MCF 10A (cell line): ENCODE results near the gene SEPTIN8. TPM values are rescaled to one million over a fixed set of nuclear protein-coding genes. Genes with fewer than 3 reads are reported as not detected.

ENCODE experiments used
- BruUV-seq: library from RNA; stranded (reverse); fragments of 400-500 nt; replicated peaks from 2 replicates; lab custom pipeline; 2021; lab: Mats Ljungman, UMichigan
- CTCF ChIA-PET: fragments of 300-600 bp; sonication (Branson Sonifier 250); formaldehyde crosslinking; extraction: SDS; loops from one replicate; lab custom pipeline; 2021; ENCODE audit warnings: antibody characterized with exemption, inconsistent platforms; lab: Yijun Ruan, JAX
- POLR2A ChIA-PET: fragments of 300-600, 350-650 bp; sonication (Branson Sonifier 250); formaldehyde crosslinking; extraction: SDS; loops from one replicate; lab custom pipeline; 2020; ENCODE audit warnings: antibody characterized with exemption, inconsistent platforms; lab: Yijun Ruan, JAX
- DNase-seq: peaks from one replicate; pipeline ENCODE4 v3.0.0-alpha.2; 2018; ENCODE audit not compliant: unreplicated experiment
- H3K27ac Mint-ChIP-seq: one replicate; pipeline ENCODE4 v1.8.0; 2022; ENCODE audit warnings: mild to moderate bottlenecking, low read depth, mixed read lengths; ENCODE audit not compliant: unreplicated experiment
- H3K27me3 Mint-ChIP-seq: one replicate; pipeline ENCODE4 v1.8.0; 2022; ENCODE audit warnings: mixed read lengths; ENCODE audit not compliant: insufficient read depth, unreplicated experiment
- H3K36me3 Mint-ChIP-seq: one replicate; pipeline ENCODE4 v1.8.0; 2022; ENCODE audit warnings: mild to moderate bottlenecking, moderate library complexity, mixed read lengths; ENCODE audit not compliant: insufficient read depth, unreplicated experiment
- H3K4me1 Mint-ChIP-seq: one replicate; pipeline ENCODE4 v1.8.0; 2022; ENCODE audit warnings: mixed read lengths; ENCODE audit not compliant: insufficient read depth, unreplicated experiment
- H3K4me3 Mint-ChIP-seq: one replicate; pipeline ENCODE4 v1.8.0; 2022; ENCODE audit warnings: mild to moderate bottlenecking, moderate library complexity, mixed read lengths; ENCODE audit not compliant: unreplicated experiment
- H3K9me3 Mint-ChIP-seq: one replicate; pipeline ENCODE4 v1.8.0; 2022; ENCODE audit warnings: mixed read lengths; ENCODE audit not compliant: unreplicated experiment
- CTCF ChIP-seq: fragments of 200-600 bp; IDR thresholded peaks from one replicate; pipeline ENCODE4 v1.8.0; 2022; ENCODE audit warnings: antibody characterized with exemption, mild to moderate bottlenecking; ENCODE audit not compliant: unreplicated experiment
- intact Hi-C: fragments of 100-400 bp; cut with micrococcal nuclease; formaldehyde crosslinking; loops from 2 replicates; pipeline ENCODE4 v1.14.1; 2022
- total RNA-seq: library from RNA; stranded (reverse); gene quantifications from 2 replicates; pipeline ENCODE4 v1.2.3, GENCODE V29; 2022

SEPTIN8 gene
- total RNA-seq, 1 experiment from 2014 or later, result 34.8 TPM

GRCh38 chr5:132775476-132775961 is 1.5 kb downstream of the SEPTIN8 start:
- TSS peak; percentile 54 for BruUV-seq
- intact Hi-C loops, result no loop called here
- peak overlapping the region; percentile 73 for H3K4me3 Mint-ChIP-seq
- ChIA-PET CTCF (interaction anchor here (1.2 to 3.9 kb wide), 3 partner anchors 22 to 54 kb away, joined by 3 to 26 read pairs (median 6); no protein-coding TSS in a partner anchor), POLR2A (interaction anchor here (0.6 to 2.4 kb wide), 13 partner anchors 8 to 218 kb away, joined by 3 to 15 read pairs (median 5); partner anchors contain the start of genes GDF9, KIF3A, RAD50 and UQCRQ)
- H3K9me3 Mint-ChIP-seq, result no peaks in the 10 kb centered on the region
- H3K4me1 Mint-ChIP-seq, result peaks cover 25% of the 10 kb centered on the region
- no peaks in the 10 kb centered on the region for H3K36me3 Mint-ChIP-seq
- no peak for TF ChIP-seq CTCF
- H3K27me3 Mint-ChIP-seq, result no peaks in the 10 kb centered on the region
- peak; percentile 16 for DNase-seq
- H3K27ac Mint-ChIP-seq, result peak overlapping the region; percentile 28

DNA sequence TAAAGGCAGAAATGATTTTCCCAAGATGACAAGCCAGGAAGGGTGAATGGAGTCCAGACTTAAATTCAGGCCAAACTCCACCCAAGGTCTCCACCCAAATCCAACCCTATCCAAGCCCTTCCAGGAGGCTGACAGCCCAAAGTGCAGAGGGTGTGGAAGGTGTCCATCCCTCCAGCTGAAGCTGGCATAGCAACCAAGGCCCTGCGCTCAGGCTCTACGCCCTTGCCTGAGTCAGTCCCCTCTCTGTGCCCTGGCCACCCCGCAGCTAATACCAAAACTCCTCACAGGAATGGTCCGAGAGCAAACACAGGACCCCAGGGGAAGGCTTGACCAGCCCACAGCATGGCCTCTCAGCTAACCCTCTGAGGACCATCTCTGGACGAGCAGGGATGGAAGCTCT is 2.1 kb downstream of the SEPTIN8 start:
- Mint-ChIP-seq H3K36me3 (no peaks in the 10 kb centered on the region), H3K4me1 (peaks cover 25% of the 10 kb centered on the region), H3K27ac (peak overlapping the region; percentile 21), H3K9me3 (no peaks in the 10 kb centered on the region), H3K4me3 (no peak overlapping the region), H3K27me3 (no peaks in the 10 kb centered on the region)
- ChIA-PET POLR2A (interaction anchor here (0.6 to 2.4 kb wide), 6 partner anchors 13 to 218 kb away, joined by 3 to 15 read pairs (median 8); partner anchors contain the start of genes GDF9, KIF3A, RAD50 and UQCRQ), CTCF (interaction anchor here (1.2 to 3.9 kb wide), 3 partner anchors 23 to 55 kb away, joined by 3 to 26 read pairs (median 6); no protein-coding TSS in a partner anchor)
- no TSS peak for BruUV-seq
- TF ChIP-seq CTCF, result no peak
- DNase-seq, result no peak
- intact Hi-C loops, result no loop called here

DNA sequence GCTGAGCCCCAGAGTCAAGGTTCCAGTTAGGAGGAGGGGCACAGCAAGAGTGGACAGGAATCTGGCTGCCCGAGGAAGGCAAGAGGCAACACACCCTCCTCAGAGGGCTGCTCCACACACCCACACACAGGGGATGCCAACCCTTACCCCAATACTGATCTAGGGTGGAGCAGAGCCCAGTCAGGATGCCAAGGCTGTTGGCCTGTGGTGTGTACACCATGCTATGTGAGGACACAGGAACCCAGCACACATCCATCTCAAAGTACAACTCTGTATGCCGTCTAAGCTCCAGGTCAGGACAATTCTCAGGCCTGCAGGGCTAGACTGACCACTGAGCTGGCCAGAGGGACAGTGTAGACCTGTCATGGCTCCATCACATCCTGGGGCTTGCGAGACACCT is 2.6 kb downstream of the SEPTIN8 start:
- ChIA-PET CTCF (interaction anchor here (0.6 to 3.9 kb wide), 2 partner anchors 46 to 84 kb away, joined by 3 to 26 read pairs; no protein-coding TSS in a partner anchor), POLR2A (interaction anchor here (2.0 kb wide), 1 partner anchor 37 kb away, joined by 15 read pairs; the partner anchor contains the start of gene KIF3A)
- Mint-ChIP-seq H3K36me3 (no peaks in the 10 kb centered on the region), H3K27ac (no peak overlapping the region), H3K9me3 (no peaks in the 10 kb centered on the region), H3K4me3 (no peak overlapping the region), H3K4me1 (peaks cover 25% of the 10 kb centered on the region), H3K27me3 (no peaks in the 10 kb centered on the region)
- BruUV-seq, result no TSS peak
- intact Hi-C loops, result no loop called here
- TF ChIP-seq CTCF, result no peak
- DNase-seq, result no peak

GRCh38 chr5:132773601-132774355 is 3.3 kb downstream of the SEPTIN8 start:
- Mint-ChIP-seq H3K27me3 (no peaks in the 10 kb centered on the region), H3K9me3 (no peaks in the 10 kb centered on the region), H3K4me3 (no peak overlapping the region), H3K4me1 (peaks cover 22% of the 10 kb centered on the region), H3K27ac (peak overlapping the region; percentile 10), H3K36me3 (no peaks in the 10 kb centered on the region)
- intact Hi-C loops, result no loop called here
- no peak for TF ChIP-seq CTCF
- ChIA-PET CTCF (interaction anchor here (0.6 to 3.9 kb wide), 3 partner anchors 46 to 276 kb away, joined by 3 to 26 read pairs (median 3); no protein-coding TSS in a partner anchor), POLR2A (interaction anchor here (1.0 kb wide), 1 partner anchor 35 kb away, joined by 3 read pairs; no protein-coding TSS in a partner anchor)
- no peak for DNase-seq
- BruUV-seq, result no TSS peak
